K562 (cell line): Measurements from ENCODE around the gene PKLR. TPM values are rescaled to one million over a fixed set of nuclear protein-coding genes. Genes with fewer than 3 reads are reported as not detected.
A peak's percentile ranks its signal among the peaks of the same experiment; 100 is the strongest.

ENCODE experiments used
- ARID1B ChIP-seq: fragments of 450-650 bp; IDR thresholded peaks from 2 replicates; pipeline ENCODE4 v1.6.1; 2016; ENCODE audit warnings: antibody characterized with exemption, mild to moderate bottlenecking, inconsistent platforms
- CHD4 ChIP-seq: fragments of 200-600 bp; sonication (generic); IDR thresholded peaks from 3 replicates; pipeline ENCODE4 v1.6.1; 2012; ENCODE audit warnings: low read depth, mild to moderate bottlenecking, mixed read lengths, low read length, inconsistent platforms; ENCODE audit not compliant: insufficient read depth, insufficient replicate concordance, poor library complexity, severe bottlenecking
- ERF ChIP-seq: fragments of 450-650 bp; formaldehyde crosslinking; IDR thresholded peaks from 2 replicates; pipeline ENCODE4 v1.4.0; 2020; ENCODE audit warnings: mild to moderate bottlenecking, mixed read lengths
- EZH2 ChIP-seq: IDR thresholded peaks from 2 replicates; pipeline ENCODE4 v1.6.1; 2012; ENCODE audit warnings: low read depth, mild to moderate bottlenecking, inconsistent platforms, low read length, borderline replicate concordance
- GTF2F1 ChIP-seq: IDR thresholded peaks from 2 replicates; pipeline ENCODE4 v1.6.1; 2011; ENCODE audit warnings: low read depth, low read length, improper control_type of control experiment
- HNRNPK ChIP-seq: fragments of 200-400 bp; formaldehyde crosslinking; IDR thresholded peaks from one replicate; pipeline ENCODE4 v1.6.1; 2018; ENCODE audit warnings: mild to moderate bottlenecking, low read depth, low read length; ENCODE audit not compliant: poor library complexity, severe bottlenecking
- IFI16 ChIP-seq: fragments of 250-450 bp; sonication (Bioruptor Pico); IDR thresholded peaks from 2 replicates; pipeline ENCODE4 v2.1.2; 2022; ENCODE audit warnings: mild to moderate bottlenecking, inconsistent platforms
- LCOR ChIP-seq: sonication (generic); formaldehyde crosslinking; IDR thresholded peaks from 2 replicates; pipeline ENCODE4 v1.8.0; 2022; ENCODE audit warnings: mild to moderate bottlenecking, missing genetic modification reagents
- MYNN ChIP-seq, 2 experiments: sonication (generic); formaldehyde crosslinking in 1 of 2; IDR thresholded peaks; 2 replicates each; pipeline versions ENCODE4 v1.5.0 to v1.6.1; 2016 to 2020; ENCODE audit warnings: antibody characterized with exemption in 1 of 2, missing genetic modification reagents in 1 of 2
- RBM17 ChIP-seq: fragments of 200-400 bp; formaldehyde crosslinking; IDR thresholded peaks from 2 replicates; pipeline ENCODE4 v1.6.1; 2017; ENCODE audit warnings: low read depth, mild to moderate bottlenecking, low read length, borderline replicate concordance
- SAP30 ChIP-seq: fragments of 200-600 bp; sonication (generic); IDR thresholded peaks from 2 replicates; pipeline ENCODE4 v1.6.1; 2012; ENCODE audit warnings: borderline replicate concordance, low read depth, mild to moderate bottlenecking, moderate library complexity, low read length, control low read depth, inconsistent platforms; ENCODE audit not compliant: insufficient read depth, poor library complexity, severe bottlenecking
- SLC30A9 ChIP-seq: fragments of 250-450 bp; sonication (Bioruptor Pico); IDR thresholded peaks from 2 replicates; pipeline ENCODE4 v1.8.0; 2022; ENCODE audit warnings: mild to moderate bottlenecking, moderate library complexity
- SMAD1 ChIP-seq: fragments of 150-350 bp; IDR thresholded peaks from 2 replicates; pipeline ENCODE4 v1.6.1; 2014; ENCODE audit warnings: low read length, low read depth; ENCODE audit not compliant: partially characterized antibody
- SMARCB1 ChIP-seq: IDR thresholded peaks from 2 replicates; pipeline ENCODE4 v1.6.1; 2011; ENCODE audit warnings: improper control_type of control experiment, low read depth; ENCODE audit not compliant: insufficient read length
- SRSF9 ChIP-seq: fragments of 200-400 bp; formaldehyde crosslinking; IDR thresholded peaks from 2 replicates; pipeline ENCODE4 v1.6.1; 2017; ENCODE audit warnings: low read depth, low read length, borderline replicate concordance
- TOE1 ChIP-seq, 2 experiments: fragments of 450-650 bp in 1 of 2; sonication (generic) in 1 of 2; formaldehyde crosslinking in 1 of 2; IDR thresholded peaks; 2 replicates each; pipeline versions ENCODE4 v1.7.1 to v1.8.0; 2016 to 2022; ENCODE audit warnings: borderline replicate concordance in 2 of 2, mild to moderate bottlenecking in 2 of 2, antibody characterized with exemption in 1 of 2, inconsistent platforms in 1 of 2, low read depth in 1 of 2, missing genetic modification reagents in 1 of 2, moderate library complexity in 1 of 2
- ZBTB43 ChIP-seq: sonication (generic); formaldehyde crosslinking; IDR thresholded peaks from 2 replicates; pipeline ENCODE4 v1.8.0; 2023; ENCODE audit warnings: mild to moderate bottlenecking, missing genetic modification reagents
- ZNF23 ChIP-seq: fragments of 250-450 bp; sonication (Bioruptor Pico); IDR thresholded peaks from 2 replicates; pipeline ENCODE4 v1.4.0; 2020; ENCODE audit warnings: mild to moderate bottlenecking
- ZNF644 ChIP-seq: fragments of 200-800 bp; sonication (Bioruptor generic); IDR thresholded peaks from 2 replicates; pipeline ENCODE4 v1.6.1; 2016; ENCODE audit warnings: low read depth, missing genetic modification characterization, missing compliant biosample characterization
- ZNF695 ChIP-seq: fragments of 450-650 bp; formaldehyde crosslinking; IDR thresholded peaks from 2 replicates; pipeline ENCODE4 v1.4.0; 2020; ENCODE audit warnings: mild to moderate bottlenecking, moderate library complexity
- polyA plus RNA-seq, 8 experiments: library from polyadenylated mRNA; depleted of rRNA in 4 of 8; stranded (reverse) in 5 of 8; unstranded in 3 of 8; fragments of >200 nt; fragmentation: Nextera tagmentation in 2 of 8; fragmentation: Illumina TruSeq in 1 of 8; extraction: Ambion mirVana in 2 of 8; extraction: Trizol in 1 of 8; gene quantifications; 2 replicates each; pipeline versions ENCODE4 v1.2.1 to v1.2.3, GENCODE V29; 2011 to 2014; ENCODE audit warnings: inconsistent platforms in 1 of 8, missing spikeins in 1 of 8
- total RNA-seq, 7 experiments: library from RNA; depleted of rRNA in 6 of 7; stranded (reverse); fragments of >200 nt in 6 of 7; fragmentation: Illumina TruSeq in 2 of 7; extraction: Trizol in 2 of 7; gene quantifications; 2 replicates each; pipeline versions ENCODE4 v1.2.1 to v1.2.3, GENCODE V29; 2011 to 2021; ENCODE audit warnings: low replicate concordance in 1 of 7
- TF ChIP-seq, protein P1 (sequence below): fragments of 250-450 bp; sonication (Bioruptor Pico); IDR thresholded peaks from 2 replicates; pipeline ENCODE4 v1.5.1; 2021; ENCODE audit warnings: mild to moderate bottlenecking
- TF ChIP-seq, protein P2 (sequence below): fragments of 450-650 bp; formaldehyde crosslinking; IDR thresholded peaks from 2 replicates; pipeline ENCODE4 v1.4.0; 2020; ENCODE audit warnings: mild to moderate bottlenecking, moderate library complexity

The PKLR gene
- total and polyA plus RNA-seq, 9 of the 15 experiments (the other 6 are each of a cell fraction or from before 2014, with no cell fraction given) = 10.7 to 78.4 (median 38.2) TPM

DNA sequence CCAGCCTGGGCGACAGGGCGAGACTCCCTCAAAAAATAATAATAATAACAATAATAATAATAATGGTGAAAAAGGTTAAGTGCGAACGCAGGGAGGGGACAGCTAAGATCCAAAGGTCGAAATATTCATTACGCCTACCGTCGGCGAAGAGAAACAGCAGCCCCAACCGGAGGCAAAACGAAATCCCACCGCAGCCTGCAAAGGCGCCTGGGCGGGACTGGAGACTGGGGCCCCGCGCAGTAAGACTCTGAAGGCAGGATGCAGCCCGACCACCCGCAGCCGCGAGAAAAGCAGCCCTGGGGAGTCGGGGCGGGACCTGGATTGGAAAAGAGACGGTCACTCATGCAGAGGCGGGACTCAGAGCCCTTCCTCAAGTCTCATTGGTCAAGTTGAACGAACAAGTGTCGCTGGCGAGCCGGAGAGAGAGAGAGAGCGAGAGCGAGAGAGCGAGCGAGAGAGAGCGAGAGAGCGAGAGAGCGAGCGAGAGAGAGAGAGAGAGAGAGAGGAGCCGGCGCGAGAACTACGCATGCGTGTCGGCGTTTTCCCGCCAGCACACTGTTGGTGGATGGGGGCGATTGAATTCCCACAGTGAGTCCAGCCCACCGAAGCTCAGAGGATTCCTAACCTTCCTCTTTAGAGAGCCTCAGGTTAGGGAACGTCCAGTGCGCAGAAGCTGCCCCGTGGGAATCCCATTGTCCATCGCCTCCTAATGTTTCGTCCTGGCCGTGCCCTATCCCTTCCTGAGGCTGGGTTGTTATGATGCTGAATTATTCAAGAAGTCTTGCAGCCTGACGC, 56.7 kb downstream of the PKLR start (continued):
- TF ChIP-seq, protein P1, sequence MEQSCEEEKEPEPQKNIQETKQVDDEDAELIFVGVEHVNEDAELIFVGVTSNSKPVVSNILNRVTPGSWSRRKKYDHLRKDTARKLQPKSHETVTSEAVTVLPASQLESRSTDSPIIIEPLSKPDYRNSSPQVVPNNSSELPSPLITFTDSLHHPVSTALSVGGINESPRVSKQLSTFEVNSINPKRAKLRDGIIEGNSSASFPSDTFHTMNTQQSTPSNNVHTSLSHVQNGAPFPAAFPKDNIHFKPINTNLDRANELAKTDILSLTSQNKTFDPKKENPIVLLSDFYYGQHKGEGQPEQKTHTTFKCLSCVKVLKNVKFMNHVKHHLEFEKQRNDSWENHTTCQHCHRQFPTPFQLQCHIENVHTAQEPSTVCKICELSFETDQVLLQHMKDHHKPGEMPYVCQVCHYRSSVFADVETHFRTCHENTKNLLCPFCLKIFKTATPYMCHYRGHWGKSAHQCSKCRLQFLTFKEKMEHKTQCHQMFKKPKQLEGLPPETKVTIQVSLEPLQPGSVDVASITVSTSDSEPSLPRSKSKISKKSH = no peak
- TF ChIP-seq ZNF23 (CRISPR knock-in tag) (no peak), MYNN (IDR thresholded peaks at IDR 0.05) (peak; percentile 48; the same call in 1 of the 2 replicates), MYNN (CRISPR knock-in tag; IDR thresholded peaks at IDR 0.05) (no peak), ZNF695 (CRISPR knock-in tag) (no peak), HNRNPK (no peak), EZH2 (no peak), RBM17 (no peak), ARID1B (peak; percentile 92), SRSF9 (no peak), IFI16 (no peak), SAP30 (no peak), SLC30A9 (CRISPR knock-in tag) (no peak), SMAD1 (peak; percentile 84), SMARCB1 (no peak), ZBTB43 (CRISPR knock-in tag) (peak; percentile 68; the same call in 1 of the 2 replicates), LCOR (peak; percentile 90), CHD4 (no peak), ZNF644 (tag) (no peak), GTF2F1 (no peak; the same call in none of the 2 replicates), ERF (CRISPR knock-in tag) (0 out of 2 replicates have a peak, but pooled peaks have one; percentile 75), TOE1 (IDR thresholded peaks at IDR 0.05; ENCODE audit: borderline replicate concordance) (peak; percentile 92), TOE1 (CRISPR knock-in tag; IDR thresholded peaks at IDR 0.05; ENCODE audit: borderline replicate concordance, low read depth) (peak; percentile 99)
- TF ChIP-seq, protein P2, sequence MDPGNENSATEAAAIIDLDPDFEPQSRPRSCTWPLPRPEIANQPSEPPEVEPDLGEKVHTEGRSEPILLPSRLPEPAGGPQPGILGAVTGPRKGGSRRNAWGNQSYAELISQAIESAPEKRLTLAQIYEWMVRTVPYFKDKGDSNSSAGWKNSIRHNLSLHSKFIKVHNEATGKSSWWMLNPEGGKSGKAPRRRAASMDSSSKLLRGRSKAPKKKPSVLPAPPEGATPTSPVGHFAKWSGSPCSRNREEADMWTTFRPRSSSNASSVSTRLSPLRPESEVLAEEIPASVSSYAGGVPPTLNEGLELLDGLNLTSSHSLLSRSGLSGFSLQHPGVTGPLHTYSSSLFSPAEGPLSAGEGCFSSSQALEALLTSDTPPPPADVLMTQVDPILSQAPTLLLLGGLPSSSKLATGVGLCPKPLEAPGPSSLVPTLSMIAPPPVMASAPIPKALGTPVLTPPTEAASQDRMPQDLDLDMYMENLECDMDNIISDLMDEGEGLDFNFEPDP (CRISPR knock-in tag) = no peak
